COLO829 (cell line): Measurements from ENCODE around the gene FNIP1.
A peak's percentile ranks its signal among the peaks of the same experiment; 100 is the strongest.
"Not testable (repeated sequence)": the region's sequence is repeated elsewhere in the genome, so short reads cannot be mapped to it uniquely, and the experiment has no call there.

ENCODE experiments used
- DNase-seq: peaks from one replicate; pipeline ENCODE4 v3.0.0; 2012; ENCODE audit warnings: low spot score

The FNIP1 gene

DNA sequence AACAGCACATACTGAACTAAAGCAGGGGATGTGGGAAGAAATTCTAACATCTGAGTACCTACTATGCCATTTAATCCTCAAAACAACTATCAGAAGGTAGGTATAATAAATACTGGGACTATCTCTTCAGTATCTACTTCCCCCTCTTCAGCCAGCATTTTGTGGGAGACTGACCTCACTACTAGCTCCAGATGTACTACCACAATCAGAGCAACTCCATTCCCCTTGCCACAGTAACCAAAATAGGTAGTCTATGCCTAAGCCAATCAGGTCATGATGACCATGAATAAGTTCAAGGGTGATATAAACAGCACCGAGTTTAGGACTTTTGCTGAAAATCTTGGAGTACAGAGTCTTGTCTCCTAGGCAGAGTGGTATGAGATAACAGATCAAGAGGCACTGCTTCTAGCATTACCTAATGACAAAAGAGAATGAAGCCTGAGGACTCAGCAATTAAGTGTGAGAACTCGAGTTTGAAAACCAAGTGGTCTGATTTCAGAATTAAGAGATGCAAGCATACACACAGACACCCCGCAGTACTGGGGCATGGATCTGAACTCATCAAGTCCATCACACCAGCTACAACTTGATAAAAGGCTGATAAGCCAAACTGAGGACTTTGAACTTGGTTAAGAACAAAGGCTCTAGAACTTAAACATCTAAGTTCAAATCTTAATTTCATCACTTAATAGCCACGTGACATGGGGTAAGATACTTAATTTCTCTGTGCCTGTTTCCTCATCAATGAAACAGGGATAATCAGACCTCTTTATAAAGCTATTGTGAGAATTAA lies 9.7 kb downstream of the FNIP1 start:
- DNase-seq: no peak

DNA sequence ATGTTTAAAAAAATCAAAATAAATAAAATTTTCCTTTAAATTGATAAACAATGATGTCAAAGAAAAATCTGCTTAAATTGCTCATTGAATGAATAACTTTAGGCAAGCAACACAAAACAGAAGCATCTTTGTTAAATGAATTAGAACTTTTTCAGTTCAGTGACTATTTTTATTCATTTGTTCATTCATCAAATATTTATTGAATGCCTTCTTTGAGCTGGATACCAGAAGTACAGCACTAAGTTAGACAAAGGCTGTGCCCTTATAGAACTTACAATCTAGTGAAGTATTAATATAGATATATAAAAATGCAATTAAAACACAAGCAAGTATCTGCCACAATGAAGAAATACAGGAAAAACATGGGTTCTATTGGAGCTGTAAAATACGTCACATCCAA lies 10.8 kb downstream of the FNIP1 start:
- DNase-seq: peak; percentile 24

DNA sequence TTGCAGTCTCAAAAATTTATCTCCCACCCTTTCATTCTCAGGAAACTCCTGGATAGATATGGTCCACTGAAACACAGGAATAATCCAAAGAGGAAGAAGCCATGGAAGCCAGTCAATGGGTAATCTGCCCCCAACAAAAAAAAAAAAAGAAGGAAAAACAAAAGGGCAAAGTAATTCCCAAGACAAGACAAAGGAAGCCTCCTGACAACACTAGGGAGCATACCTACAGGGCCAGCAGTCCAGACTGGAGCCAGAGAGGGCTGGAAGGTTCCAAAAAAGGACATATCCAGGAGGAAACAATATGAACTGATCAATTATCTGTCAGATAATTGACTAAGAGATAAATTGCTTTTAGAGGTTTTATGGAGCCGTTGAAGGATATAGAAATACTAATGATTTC lies 12.9 kb downstream of the FNIP1 start:
- no peak for DNase-seq

DNA sequence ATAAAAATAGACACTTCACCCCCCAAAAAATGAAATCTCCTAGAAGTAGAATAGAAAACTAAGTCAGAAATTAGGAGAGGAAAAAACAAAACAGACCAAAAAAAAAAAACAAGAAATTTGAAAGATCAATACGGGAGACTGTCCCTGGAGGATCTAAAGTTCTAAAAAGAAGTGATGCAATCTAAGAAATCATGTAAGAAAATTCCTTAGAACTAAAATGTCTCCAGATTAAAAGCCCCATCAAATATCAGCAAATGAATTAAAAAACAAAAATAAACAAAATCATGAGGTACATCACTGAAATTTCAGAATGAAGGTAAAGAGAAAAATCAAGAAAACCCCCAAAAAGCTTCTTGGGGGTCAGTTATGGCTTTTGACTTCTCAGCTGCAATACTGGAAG lies 13.5 kb downstream of the FNIP1 start:
- DNase-seq: no peak

DNA sequence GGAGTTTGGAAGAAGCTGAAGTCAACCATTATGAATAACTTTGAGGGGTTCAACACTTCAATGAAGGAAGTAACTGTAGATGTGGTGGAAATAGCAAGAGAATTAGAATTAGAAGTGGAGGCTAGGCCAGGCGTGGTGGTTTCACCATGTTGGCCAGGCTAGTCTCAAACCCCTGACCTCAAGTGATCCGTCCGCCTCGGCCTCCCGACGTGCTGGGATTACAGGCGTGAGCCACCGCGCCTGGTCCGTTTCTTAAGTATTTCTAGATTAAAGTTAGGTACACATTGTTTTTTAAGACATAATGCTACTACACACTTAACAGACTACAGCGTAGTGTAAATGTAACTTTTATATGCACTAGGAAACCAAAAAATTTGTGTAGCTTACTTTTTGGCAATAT lies 14.1 kb downstream of the FNIP1 start:
- no peak for DNase-seq

DNA sequence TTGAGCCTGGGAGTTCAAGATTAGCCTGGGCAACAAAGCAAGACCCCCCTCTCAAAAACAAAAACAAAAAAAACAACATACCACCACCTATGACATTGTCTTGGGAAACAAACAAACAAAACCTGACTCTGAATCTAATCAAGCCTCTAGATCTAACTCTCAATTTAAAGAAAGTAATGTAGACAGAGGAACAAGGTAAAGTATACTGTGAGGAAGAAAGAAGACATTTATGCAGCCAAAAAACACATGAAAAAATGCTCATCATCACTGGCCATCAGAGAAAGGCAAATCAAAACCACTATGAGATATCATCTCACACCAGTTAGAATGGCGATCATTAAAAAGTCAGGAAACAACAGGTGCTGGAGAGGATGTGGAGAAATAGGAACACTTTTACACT lies 18.7 kb downstream of the FNIP1 start:
- not testable (repeated sequence) for DNase-seq

DNA sequence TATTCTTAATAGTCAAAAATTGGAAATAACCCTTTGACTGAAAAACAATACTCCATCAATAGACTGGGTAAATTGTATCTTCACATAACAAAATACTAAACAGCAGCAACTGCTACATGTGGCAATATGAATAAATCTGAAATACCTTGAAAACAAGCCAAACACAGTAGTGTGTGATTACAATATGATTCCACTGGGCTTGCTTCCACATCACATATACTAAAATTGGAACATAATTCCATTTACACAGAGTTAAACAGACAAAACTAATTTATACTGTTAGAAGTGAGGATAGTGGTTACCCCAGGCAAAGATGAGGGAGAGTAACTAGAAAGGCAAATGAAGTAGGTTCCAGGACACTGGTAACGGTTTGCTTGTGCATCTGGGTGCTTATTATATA lies 20.4 kb downstream of the FNIP1 start:
- no peak for DNase-seq

DNA sequence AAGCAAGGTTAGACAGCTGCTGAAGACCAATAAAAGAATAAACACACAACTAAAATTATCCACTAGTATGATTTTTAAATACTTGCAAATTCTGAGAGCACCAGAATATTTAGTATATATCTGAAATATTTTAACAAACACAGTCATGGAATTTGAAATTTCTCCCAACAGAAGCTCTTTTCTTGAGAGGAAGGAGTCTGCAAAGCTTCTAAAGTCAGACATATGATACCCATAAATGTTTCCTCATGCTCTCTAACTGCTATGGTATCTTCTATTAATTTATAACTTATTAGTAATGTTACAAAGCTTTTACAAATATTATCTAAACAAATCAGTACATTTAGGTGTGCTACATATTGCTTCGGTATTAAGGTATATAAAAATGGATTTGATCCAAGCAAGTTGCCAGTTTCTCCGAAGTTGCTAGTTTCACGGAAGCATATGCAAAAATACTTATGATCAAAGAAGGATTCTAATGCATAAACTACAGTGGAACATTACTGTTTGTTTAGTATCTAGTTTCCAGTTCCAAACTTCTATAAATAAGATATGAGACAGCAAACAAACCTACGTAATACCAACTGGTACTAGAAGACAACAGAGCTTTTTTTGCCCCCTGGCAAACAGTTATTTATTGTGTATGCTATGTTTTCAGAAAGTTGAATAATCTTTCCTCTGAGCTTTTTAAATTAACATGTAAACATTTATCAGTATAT lies 22.0 kb downstream of the FNIP1 start:
- DNase-seq: no peak

DNA sequence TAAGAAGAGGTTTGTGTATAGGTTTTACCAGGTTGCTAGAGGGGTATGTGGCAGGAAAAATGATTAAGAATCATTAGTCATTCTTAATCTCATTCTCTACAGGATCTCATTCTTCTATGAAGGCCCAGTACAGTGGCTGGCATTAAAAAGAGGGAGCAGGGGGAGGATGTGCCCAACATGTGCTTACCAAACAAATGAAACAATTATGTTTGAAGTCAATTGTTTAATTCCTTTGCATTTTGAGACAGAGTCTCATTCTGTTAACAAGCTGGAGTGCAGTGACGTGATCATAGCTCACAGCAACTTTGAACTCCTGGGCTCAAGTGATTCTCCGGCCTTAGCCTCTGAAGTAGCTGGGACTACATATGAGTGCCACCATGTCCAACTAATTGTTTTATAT lies 23.0 kb downstream of the FNIP1 start:
- DNase-seq: peak; percentile 21

DNA sequence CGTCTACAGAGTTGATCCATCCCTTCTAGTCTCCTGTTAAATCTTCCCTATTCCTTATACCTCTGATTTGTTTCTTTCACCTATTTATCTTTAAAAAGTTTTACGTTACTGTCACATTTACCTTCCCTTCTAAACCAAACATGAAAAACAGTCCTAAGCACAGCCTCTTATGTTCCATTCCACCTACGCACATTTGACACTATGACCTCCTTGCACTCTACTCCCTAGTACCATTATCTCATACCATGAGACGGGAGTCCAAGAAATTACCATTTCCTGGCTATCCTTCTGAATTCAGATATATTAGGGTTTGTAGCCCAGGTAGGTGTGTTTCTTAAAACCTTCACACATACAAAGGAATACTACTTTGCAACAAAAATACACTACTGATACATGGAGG lies 25.1 kb downstream of the FNIP1 start:
- no peak for DNase-seq

DNA sequence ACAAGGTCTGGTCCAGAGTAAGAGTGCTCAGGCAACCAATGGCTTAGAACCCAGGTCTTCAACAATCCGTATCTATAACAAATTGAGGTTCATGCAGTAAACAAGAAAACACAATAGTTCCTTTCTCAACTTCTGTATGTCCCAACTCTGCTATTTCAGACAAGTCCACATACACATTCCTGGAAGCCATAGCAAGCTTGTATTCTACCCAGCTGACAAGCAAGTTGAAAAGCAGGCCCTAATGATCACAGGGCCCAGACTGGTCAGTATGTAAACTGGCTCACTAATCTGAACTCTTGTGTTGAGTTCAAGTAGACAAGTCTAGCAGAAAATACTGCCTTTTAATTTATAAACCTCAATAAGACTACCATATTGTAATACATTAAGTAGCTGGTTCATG lies 26.9 kb downstream of the FNIP1 start:
- no peak for DNase-seq

DNA sequence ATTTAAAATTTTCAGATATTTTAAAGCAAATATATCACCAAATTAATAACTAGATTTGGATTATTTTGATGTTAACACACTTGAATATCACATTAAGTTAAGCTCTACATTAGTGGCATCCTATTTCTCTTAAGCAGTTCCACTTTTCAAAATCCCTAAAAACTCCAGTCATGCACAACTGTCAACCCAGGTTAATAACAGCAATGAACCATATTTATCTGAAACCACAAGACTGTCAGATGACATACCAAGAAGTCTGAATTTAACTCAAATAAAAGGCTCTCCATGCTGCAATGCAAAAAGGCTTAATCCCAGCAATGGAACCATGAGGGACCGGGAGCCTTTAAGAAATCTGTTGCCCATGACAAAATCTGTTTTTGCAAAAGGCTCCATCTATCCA lies 27.5 kb downstream of the FNIP1 start:
- DNase-seq: no peak

DNA sequence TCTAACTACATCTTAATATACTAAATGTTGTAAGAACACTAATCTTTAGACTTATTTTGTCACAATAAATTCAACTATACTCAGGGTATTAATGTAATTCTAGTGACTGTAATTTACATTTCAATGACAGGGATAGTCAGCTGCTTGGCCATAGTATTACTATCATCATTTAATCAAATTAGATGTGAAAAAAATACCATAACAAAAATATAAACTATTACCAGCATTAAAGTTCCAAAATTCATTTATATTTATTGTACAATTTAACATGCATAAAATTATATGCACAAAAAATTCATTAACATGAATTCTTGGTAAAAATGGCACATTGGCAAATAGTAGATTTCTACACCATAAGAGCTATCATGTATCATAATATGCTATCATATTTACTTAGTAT lies 28.9 kb downstream of the FNIP1 start:
- DNase-seq: no peak

DNA sequence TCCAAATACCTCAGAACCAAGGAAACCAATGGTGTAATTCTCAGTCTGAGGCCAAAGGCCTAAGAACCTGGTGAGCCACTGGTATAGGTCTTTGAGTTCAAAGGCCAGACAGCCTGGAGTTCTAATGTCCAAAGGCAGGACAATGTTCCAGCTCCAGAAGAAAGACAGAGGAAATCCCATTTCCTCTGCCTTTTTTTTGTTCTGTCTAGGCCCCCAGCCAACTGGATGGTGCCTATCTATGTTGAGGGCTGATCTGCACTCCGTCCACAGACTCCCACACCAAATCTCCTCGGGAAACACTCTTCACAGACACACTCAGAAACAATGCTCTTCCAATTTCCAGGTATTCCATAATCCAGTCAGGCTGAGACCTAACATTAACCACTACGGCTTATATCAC lies 30.1 kb downstream of the FNIP1 start:
- no peak for DNase-seq

DNA sequence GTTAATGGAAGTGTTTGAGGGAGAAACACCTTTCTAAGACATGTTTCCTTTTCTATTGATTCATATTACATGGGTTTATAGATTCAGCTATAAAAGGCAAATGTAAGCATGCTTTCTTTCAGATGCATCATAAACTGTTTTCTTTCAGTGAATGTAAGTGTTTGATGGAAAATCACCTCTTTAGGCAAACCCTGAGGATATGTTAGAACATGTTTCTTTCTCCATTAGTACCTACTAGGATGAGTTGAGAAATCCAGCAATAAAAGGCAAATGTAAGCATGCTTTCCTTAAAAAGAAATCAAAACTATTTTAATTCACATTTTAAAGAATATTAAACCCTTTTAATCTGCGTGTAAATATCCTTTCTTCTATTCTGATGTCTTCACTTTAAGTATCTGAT lies 31.6 kb downstream of the FNIP1 start:
- no peak for DNase-seq

DNA sequence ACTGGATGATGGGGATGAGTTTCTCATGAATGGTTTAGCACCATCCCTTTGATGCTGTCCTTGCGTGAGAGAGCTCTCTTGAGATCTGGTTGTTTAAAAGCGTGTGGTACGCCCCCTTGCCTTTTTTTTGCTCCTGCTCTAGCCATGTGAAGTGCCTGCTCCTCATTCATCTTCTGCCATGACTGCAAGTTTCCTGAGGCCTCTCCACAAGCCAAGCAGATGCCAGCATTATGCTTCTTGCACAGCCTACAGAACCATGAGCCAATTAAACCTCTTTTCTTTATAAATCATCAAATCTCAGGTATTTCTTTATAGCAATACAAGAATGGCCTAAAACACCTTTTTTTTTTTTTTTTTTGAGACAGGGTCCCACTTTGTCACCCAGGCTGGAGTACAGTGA lies 32.8 kb downstream of the FNIP1 start:
- no peak for DNase-seq

DNA sequence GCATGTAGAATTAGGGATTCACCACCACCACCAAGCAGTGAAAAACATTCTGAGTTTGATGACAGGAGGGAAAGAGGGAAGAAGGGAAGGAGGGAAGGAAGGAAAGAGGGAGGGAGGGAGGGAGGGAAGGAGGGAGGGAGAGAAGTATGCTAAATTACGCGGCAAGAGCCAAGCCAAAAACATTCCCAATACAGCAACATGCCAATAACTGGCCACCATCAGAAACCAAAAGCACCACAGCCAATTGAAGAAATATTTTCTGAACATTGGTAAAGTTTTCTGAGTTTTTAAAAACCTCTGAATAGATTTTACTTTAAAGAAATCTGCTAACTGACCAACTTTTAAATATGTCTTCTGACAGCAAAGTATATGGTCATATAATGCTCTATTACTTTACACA lies 36.0 kb downstream of the FNIP1 start:
- DNase-seq: no peak

DNA sequence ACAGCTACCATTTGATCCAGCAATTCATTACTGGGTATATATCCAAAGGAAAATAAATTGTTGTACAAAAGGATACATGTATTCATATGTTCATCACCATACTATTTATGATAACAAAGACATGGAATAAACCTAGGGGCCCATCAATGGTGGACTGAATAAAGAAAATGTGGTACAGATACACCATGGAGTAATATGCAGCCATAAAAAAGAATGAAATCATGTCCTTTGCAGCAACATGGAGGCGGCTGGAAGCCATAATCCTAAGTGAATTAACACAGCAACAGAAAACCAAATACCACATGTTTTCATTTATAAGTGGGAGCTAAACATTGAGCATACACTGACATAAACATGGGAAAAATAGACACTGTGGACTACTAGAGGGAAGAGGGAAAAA lies 37.1 kb downstream of the FNIP1 start:
- DNase-seq: no peak

DNA sequence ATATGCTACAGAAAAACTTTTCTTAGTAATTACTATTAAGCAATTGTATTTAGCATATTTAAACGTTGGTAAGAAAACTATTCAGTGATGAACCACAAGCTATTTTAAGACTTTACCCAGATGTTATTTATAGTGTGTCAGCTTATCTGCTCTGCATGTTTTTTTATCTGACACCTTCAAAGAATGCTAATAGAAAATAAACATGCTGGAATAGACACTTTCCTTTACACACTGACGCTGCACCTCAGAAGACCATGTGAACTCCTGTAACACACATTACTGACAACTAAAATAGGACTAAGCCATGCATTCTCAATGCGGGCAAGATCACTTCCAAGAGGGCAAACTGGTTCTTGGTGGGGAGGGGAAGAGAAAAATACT lies 38.3 kb downstream of the FNIP1 start:
- no peak for DNase-seq

DNA sequence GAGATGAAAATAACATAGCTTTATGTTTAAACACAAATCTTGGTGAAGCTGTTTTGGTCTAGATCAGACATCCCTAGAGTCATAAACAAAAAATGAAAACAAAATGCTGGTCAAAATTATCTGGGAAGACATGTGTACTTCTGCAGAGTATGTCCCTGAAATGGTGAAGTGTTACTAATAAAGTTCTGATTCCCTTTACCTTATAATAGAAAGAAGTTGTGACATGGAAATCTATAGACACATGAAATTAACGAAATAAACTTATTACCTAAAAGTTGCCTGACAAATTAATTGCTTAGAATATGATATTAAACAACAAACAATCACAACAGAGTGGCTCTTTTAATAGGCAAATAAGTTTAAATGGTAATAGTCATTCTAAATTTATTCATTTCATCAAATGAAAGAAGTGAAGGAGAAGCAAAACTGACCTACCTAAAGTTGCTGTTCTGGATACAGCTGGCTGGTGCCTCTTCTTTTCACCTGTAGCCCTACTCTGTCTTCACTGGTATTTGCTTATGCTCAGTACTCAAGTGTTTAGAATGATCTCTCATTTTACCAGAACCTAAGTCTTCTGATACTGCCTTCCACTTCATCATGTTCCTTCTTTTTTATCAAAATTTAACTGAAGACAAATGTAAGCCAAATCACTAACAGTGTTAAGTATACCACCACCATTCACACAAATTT lies 38.8 kb downstream of the FNIP1 start:
- no peak for DNase-seq

DNA sequence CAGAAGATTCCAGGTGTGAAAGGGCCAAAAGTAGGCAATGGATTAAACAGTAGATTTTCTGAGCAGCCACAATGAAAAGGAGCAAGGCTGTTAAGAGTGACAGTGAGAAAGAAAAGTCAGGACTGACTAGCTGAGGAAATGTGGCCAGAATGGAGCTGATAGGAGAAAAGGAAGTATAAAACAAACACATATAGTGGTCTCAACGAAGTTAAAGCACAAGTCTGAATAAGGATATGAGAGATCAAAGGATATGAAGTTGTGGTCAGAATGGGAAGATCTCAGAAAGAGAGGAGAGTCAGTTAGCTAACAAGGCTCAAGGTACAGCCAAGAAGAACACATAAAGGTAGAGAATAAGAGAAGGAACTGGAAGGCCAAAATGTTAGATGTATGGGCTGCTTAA lies 39.9 kb downstream of the FNIP1 start:
- no peak for DNase-seq

DNA sequence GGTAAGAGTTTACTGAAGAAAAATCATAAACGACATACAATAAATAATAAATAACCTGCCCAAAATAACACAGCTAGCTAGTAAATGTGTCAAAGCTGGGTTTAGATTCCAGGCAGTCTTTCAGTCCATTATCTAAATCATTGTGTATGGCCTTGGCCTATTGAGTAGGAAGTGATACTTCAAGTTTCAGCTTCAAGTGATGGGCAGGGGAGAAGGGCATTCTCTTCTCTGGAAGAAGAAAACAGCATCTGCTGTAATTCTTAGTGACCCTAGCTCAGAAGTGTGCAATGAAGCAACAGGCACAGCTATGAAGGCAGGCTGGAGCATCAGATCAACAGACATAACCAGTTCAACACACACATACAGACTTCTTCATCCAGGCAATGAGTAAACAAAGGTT lies 42.5 kb downstream of the FNIP1 start:
- no peak for DNase-seq

DNA sequence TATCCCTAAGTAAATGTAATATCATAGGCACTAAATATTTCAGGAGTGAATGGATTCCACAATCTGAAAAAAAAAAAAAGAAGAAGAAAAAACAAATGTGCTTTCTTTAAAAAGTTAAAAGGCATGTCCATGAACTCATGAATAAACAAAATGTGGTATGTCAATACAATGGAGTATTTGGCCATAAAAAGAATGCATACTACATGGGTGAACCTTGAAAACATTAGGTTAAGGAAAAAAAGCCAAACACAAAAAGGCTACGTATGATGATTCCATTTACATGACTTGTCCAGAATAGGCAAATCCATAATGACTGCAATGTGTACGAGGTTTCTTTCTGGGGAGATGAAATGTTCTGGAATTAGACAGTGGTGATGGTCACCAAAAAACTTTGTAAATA lies 45.3 kb downstream of the FNIP1 start:
- no peak for DNase-seq
